ENCODE results near the gene MTMR3.
A peak's percentile ranks its signal among the peaks of the same experiment; 100 is the strongest.

MTMR3 gene

GRCh38 chr22:29870574-29870973 is 12.4 kb upstream of the MTMR3 start:
- DNase-seq (ENCODE audit: low read depth): no peak

DNA sequence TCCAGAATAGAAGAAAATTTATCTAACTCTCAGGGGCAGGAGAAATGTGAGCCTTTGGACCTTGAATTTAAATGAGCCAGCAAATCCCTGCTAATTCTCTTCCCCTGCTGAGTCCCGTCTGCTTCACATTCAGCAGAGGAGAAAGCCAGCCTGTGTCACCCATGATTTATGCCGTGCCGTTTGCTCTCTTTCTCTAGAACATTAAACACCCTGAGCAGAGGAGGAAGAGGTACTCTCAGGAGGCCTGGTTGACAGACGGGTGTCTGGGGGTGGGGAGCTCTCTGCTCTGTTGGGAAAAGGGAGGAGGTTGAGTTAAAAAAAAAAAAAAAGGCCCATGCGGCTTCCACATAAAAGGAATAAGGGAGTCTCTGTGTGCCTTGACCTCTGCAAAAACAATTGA is 11.3 kb upstream of the MTMR3 start:
- DNase-seq (ENCODE audit: low read depth): no peak

DNA sequence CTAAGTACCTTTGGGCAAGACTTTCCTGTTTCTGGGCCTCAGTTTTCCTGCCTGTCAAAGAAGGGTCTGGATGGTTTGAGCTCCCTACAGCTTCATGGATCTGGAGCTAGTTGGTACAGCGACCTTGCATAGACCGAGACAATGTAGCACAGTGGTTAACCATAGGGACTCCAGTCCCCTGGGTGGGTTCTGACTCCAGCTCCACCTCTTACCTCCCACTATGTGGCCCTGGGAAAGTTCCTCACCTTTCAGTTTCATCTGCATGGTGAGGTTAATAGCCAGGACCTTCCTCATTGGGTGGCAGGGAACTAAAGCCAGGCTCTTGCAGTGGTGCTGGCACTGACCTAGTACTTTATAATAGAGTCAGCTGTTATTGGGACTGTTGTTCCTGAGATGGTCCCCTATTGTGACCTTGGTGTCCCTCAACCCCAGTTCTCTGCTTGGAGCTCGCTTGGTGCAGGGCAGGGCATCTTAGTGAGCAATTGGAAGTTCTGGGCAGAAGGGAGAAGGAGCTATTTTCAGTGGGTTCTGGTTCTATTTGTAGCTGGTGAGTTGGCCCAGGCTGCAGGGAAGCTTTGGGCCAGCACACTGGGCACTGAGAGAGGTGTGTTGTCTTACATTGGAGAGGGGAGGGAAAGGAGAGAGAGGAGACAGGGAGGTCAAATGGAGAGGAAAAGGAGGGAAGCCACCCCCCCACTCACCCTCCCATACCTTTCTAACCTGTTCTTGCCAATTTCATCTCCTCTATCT is 10.7 kb upstream of the MTMR3 start:
- DNase-seq (ENCODE audit: low read depth): no peak

- DNase-seq (ENCODE audit: low read depth): no peak
Measured at GRCh38 chr22:29872989-29873388, 10.0 kb upstream of the MTMR3 start.

DNA sequence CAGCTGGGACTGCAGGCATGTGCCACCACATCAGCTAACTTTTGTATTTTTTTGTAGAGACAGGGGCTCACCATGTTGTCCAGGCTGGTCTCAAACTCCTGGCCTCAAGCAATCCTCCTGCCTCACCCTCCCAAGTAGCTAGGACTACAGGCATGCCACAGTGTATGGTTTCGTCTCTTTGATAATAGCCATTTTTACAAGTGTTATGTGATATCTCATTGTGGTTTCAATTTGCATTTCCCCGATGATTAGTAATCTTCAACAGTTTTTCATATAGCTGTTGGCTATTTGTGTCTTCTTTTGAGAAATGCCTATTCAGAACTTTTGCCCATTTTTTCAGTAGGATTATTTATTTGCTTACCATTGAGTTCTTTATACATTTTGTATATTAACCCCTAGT is 9.0 kb upstream of the MTMR3 start:
- DNase-seq (ENCODE audit: low read depth): no peak

DNA sequence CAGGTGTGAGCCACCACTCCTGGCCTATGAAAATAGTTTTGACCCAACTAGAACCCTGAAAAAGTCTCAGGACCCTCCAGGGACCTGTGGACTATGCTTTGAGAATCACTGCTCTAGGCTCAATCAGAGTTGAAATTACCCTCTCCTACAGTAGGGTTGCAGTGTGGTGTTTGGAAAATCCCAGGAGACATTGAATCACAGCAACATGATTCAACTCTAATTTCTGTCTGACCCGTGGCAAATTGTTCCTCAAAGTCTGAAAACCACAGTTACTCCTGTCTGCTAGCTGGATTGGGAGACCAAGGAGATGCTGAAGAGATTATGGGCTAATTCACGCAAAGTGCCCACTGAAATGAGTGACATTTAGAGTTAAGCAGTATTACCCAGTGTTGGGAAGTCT is 5.4 kb upstream of the MTMR3 start:
- peak; percentile 24 for DNase-seq (ENCODE audit: low read depth)

- DNase-seq (ENCODE audit: low read depth): peak; percentile 30
Measured at GRCh38 chr22:29879753-29880152, 3.2 kb upstream of the MTMR3 start.

GRCh38 chr22:29882716-29883044 is 294 bp upstream of the MTMR3 start:
- DNase-seq (ENCODE audit: low read depth): no peak

- DNase-seq (ENCODE audit: low read depth): peak; percentile 54
Measured at GRCh38 chr22:29883775-29884097, 762 bp downstream of the MTMR3 start.

DNA sequence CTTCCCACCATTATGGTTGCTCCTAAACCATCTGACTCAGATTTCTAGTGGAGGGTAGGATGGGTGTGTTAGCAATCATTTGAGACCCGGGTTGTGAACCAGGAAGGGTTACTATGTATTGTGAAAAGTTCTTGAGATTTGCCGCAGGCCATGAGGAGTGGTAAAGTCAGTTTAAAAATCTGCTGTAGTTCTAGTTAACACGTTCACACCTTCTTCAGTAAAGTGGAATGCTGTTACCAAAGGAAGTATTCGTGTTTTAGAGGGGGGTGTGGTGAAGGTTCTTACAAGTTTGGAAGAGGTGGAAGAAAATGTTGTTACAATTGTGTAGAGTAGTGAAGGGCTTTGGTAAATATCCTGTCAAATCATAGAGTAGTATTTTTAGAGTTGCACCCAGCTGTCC is 2.6 kb downstream of the MTMR3 start:
- DNase-seq (ENCODE audit: low read depth): no peak

DNA sequence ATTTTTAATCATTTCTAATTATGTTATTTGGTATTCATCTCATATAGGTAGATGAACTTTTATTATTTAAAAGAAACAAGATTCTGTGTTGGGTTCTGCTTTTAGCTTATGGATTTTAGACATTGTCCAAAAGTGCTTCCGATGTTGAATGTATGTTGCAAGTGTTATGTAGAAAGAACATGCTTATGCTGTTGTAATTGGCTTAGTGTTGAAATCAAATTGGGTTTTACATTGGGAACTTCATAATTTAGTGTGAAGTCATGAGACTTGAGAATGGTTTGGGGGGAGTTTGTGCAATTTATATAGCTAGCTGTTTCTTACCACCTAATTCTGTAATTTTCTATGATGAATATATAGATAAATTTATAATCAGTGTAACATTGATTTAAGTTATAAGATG is 3.6 kb downstream of the MTMR3 start:
- DNase-seq (ENCODE audit: low read depth): no peak

GRCh38 chr22:29887358-29887757 is 4.4 kb downstream of the MTMR3 start:
- DNase-seq (ENCODE audit: low read depth): no peak

- DNase-seq (ENCODE audit: low read depth): no peak
Measured at GRCh38 chr22:29890760-29891159, 7.8 kb downstream of the MTMR3 start.

- no peak for DNase-seq (ENCODE audit: low read depth)
Measured at GRCh38 chr22:29892315-29893156, 9.6 kb downstream of the MTMR3 start.

DNA sequence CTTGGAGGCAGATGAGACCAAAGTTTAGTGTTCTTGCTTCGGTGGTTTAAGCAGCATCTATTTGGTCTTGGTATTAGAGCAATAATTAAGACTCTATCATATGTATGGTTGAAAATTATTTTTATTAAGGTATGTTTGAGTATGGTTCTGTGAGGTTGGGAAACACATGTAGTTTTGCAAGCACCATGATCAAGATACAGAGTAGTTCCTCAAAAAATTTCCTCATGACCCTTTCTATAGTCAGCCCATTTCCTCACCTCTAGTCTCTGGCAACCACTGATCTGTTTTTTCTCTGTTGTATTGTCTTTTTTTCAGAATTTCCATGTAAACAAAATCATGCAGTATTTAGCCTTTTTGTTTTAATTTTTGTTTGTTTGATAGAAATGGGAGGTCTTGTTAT is 18.4 kb downstream of the MTMR3 start:
- DNase-seq (ENCODE audit: low read depth): no peak

- no peak for DNase-seq (ENCODE audit: low read depth)
Measured at GRCh38 chr22:29903371-29903770, 20.4 kb downstream of the MTMR3 start.

- no peak for DNase-seq (ENCODE audit: low read depth)
Measured at GRCh38 chr22:29904020-29904419, 21.0 kb downstream of the MTMR3 start.

- DNase-seq (ENCODE audit: low read depth): peak; percentile 97
Measured at GRCh38 chr22:29907753-29908515, 25.0 kb downstream of the MTMR3 start.

GRCh38 chr22:29912141-29912540 is 29.2 kb downstream of the MTMR3 start:
- DNase-seq (ENCODE audit: low read depth): no peak

DNA sequence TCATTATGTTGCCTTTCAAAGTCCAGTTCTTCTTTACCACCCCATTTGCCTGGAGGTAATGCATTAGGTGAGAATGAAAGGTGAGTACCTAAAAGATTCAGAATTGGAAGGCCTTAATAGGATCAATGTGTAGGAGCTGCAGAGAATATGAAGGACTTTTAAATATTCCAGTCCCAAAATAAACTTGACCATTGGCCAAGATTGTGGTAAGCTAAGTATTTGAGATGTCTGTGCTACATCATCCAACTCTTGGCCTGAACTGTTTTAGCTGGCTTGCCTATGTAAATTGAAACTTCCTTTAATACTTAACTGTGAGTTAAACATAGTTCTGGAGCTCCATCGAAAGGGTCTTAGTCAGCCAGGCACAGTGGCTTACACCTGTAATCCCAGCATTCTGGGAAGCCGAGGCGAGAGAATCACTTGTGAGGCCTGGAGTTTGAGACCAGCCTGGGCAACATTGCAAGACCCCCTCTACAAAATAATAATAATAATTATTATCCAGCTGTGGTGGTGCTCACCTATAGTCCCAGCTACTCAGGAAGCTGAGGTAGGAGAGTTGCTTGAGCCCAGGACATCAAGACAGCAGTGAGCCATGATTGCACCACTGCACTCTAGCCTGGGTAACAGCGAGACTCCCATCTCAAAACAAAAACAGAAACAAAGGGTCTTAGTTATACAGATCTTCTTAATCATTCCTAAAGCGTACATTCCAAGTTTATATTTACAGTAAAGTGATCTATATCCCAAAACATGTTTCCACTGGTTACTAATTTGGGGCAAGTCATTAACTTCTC is 29.8 kb downstream of the MTMR3 start:
- DNase-seq (ENCODE audit: low read depth): peak; percentile 33

GRCh38 chr22:29914165-29914564 is 31.2 kb downstream of the MTMR3 start:
- peak; percentile 93 for DNase-seq (ENCODE audit: low read depth)

DNA sequence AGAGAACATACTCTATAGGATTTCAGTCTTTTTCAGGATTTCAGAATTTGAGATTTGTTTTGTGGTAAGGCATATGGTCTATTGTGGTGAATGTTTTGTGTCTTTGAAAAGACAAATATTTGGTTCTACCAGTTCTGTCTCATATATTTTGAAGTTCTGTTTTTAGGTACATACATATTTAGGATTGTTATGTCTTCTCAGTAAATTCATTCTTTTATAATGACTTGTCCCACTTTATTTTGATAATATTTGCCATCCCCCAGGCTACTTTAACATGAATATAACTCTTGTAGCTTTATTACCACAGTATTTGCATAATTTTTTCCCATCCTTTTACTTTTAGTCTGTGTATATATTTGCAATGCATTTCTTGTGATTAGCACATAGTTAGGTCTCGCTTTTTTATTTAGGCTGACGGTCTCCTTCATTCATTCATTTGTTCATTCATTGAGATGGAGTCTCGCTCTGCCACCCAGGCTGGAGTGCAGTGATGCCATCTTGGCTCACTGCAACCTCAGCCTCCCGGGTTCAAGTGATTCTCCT is 32.1 kb downstream of the MTMR3 start:
- DNase-seq (ENCODE audit: low read depth): peak; percentile 51

All from ELR (cell line).